Neutrophil (primary cell): Measurements from ENCODE around the gene TOPORS.
"Not testable (repeated sequence)": the region's sequence is repeated elsewhere in the genome, so short reads cannot be mapped to it uniquely, and the experiment has no call there.

Experiments used
- H3K27ac ChIP-seq: fragments of 200-600 bp; sonication (generic); 2 replicates; pipeline ENCODE4 v1.5.1; 2016; ENCODE audit warnings: mild to moderate bottlenecking, moderate library complexity
- H3K27me3 ChIP-seq: fragments of 200-600 bp; sonication (generic); 2 replicates; pipeline ENCODE4 v1.6.0; 2016; ENCODE audit warnings: mild to moderate bottlenecking
- H3K36me3 ChIP-seq: fragments of 200-600 bp; sonication (generic); 2 replicates; pipeline ENCODE4 v1.5.1; 2017
- H3K4me1 ChIP-seq, 2 experiments: fragments of 200-600 bp in 1 of 2; sonication (generic) in 1 of 2; 1 replicate in 1 of 2; 2 replicates in 1 of 2; pipeline versions ENCODE4 v1.5.1 to v1.6.1; 2013 to 2016; ENCODE audit warnings: low read depth in 1 of 2, low read length in 1 of 2, mild to moderate bottlenecking in 1 of 2, moderate library complexity in 1 of 2; ENCODE audit not compliant: control insufficient read depth in 1 of 2, insufficient read depth in 1 of 2
- H3K4me3 ChIP-seq, 2 experiments: fragments of 200-600 bp in 1 of 2; sonication (generic) in 1 of 2; 1 replicate in 1 of 2; 2 replicates in 1 of 2; pipeline ENCODE4 v1.5.1; 2013 to 2016; ENCODE audit warnings: low read depth in 1 of 2, low read length in 1 of 2, mild to moderate bottlenecking in 1 of 2, moderate library complexity in 1 of 2
- H3K9me3 ChIP-seq: fragments of 200-600 bp; sonication (generic); 2 replicates; pipeline ENCODE4 v1.5.1; 2016
- CTCF ChIP-seq: fragments of 200-600 bp; sonication (generic); IDR thresholded peaks from 2 replicates; pipeline ENCODE4 v1.5.1; 2016; ENCODE audit warnings: antibody characterized with exemption

TOPORS gene

GRCh38 chr9:32526707-32527048 is 25.7 kb downstream of the TOPORS start:
- Histone ChIP-seq H3K4me1 (peaks cover 22 to 25% of the 10 kb centered on the region in 2 experiments), H3K9me3 (no peaks in the 10 kb centered on the region), H3K36me3 (no peaks in the 10 kb centered on the region), H3K27ac (peak overlapping the region; percentile 89), H3K27me3 (no peaks in the 10 kb centered on the region), H3K4me3 (peak overlapping the region; percentile 80 to 81)
- no peak for TF ChIP-seq CTCF

DNA sequence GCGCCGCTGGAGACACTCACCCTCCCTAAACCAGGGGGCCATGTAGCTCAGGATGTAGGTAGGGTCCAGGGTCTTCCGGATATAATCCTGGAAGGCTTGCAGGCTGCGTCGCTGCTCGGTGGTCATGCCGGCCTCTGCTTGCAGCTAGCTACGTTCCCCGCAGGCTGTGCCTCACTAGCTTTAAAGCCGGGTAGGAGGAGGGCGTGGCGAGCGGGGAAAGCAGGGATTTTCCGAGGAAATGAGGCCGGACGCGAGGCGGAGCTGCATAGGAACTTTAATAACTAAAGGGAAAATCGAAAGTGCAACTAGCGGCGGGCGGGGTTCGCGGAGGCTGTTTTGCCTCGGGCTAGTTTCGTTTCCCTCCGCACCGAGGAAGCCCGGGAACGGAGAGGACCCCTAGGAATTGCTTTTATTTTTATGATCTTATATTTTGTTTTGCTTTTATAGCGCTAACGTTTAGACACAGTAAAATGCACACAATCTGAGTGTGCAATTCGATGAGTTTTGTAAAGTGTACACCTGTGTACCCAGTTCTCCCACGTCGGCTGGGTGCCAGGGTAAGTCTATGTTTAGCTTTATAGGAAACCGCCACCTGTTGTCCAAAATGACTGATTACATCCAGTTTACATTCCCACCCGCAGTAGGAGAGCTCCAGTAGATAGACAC is 26.2 kb downstream of the TOPORS start, which contains the start of gene RIGI:
TSS of gene RIGI (minus strand) at position 156 of the 666 bp plus-strand sequence. CDS start at position 126, 30 bp downstream.
- H3K4me1 ChIP-seq: peaks cover 22 to 25% of the 10 kb centered on the region in 2 experiments

GRCh38 chr9:32525709-32526030 is 26.7 kb downstream of the TOPORS start:
- H3K27ac ChIP-seq: peak overlapping the region; percentile 89
- peak overlapping the region; percentile 80 to 81 for H3K4me3 ChIP-seq
- no peak for TF ChIP-seq CTCF

More for the DNA sequence above, 26.2 kb downstream of the TOPORS start, which contains the start of gene RIGI:
- Histone ChIP-seq H3K36me3 (no peaks in the 10 kb centered on the region), H3K27ac (peak within 1 kb of the TSS; percentile 89), H3K27me3 (no peaks in the 10 kb centered on the region), H3K9me3 (no peaks in the 10 kb centered on the region), H3K4me3 (peak within 1 kb of the TSS; percentile 80 to 81)
- TF ChIP-seq CTCF: peak; percentile 9

DNA sequence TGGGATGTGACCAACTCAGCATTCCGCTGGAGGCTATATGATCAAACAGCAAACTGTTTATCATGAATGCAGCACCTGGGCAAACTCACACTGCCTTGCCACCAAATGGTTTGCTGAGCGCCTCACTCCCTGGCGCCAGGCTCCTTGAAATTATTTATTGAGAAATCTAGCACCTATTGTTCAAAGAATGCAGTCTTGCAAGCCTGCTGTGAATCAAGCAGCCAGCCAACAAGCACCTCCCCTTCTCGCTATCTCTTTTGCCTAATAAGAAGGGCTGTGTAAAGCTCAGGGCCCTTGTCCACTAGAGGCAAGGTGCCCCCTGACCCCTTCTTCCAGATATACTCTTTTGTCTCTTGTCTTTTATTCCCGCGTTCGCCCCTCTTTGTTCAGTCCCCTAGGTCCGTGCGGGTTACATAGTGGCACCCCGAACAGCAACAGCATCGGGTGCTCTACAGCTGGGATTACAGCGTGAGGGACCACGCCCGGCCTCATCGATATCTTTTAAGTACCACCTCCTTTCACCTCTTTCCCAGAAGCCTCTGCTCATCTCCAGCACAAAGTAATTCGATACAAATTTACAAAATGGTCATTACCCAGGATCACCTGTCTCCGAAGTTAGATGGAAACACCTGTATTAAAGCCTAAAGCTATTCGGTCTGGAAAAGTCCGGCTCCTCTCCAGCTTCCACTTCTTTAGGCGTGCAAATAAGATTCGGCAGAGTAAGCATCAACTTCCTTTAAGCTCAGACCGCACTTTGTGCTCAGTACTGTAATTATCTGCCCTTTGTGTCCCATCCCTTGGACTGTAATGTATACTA is 27.3 kb downstream of the TOPORS start:
- Histone ChIP-seq H3K27ac (peak overlapping the region; percentile 89), H3K4me3 (peak overlapping the region; percentile 80 to 81), H3K27me3 (no peaks in the 10 kb centered on the region), H3K4me1 (peaks cover 22 to 25% of the 10 kb centered on the region in 2 experiments), H3K36me3 (no peaks in the 10 kb centered on the region), H3K9me3 (no peaks in the 10 kb centered on the region)
- no peak for TF ChIP-seq CTCF

More at GRCh38 chr9:32525709-32526030, 26.7 kb downstream of the TOPORS start:
- H3K27me3 ChIP-seq: no peaks in the 10 kb centered on the region
- H3K9me3 ChIP-seq: no peaks in the 10 kb centered on the region
- no peaks in the 10 kb centered on the region for H3K36me3 ChIP-seq
- peaks cover 22 to 25% of the 10 kb centered on the region in 2 experiments for H3K4me1 ChIP-seq

DNA sequence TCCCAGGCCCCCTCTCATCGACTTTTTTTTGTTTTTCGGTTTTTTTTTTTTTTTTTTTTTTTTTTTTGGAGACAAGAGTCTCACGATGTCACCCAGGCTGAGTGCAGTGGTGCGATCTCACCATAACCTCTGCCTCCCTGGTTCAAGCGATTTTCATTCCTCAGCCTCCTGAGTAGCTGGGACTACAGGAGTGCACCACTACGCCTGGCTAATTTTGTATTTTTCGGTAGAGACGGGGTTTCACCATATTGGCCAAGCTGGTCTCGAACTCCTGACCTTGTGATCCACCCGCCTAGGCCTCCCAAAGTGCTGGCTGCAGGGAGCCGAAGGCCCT is 27.9 kb downstream of the TOPORS start:
- H3K27me3 ChIP-seq, H3K9me3 ChIP-seq, H3K36me3 ChIP-seq: not testable (repeated sequence)
- Histone ChIP-seq H3K4me3 (peak overlapping the region; percentile 80 to 81), H3K27ac (peak overlapping the region; percentile 89), H3K4me1 (peaks cover 22 to 25% of the 10 kb centered on the region in 2 experiments)

DNA sequence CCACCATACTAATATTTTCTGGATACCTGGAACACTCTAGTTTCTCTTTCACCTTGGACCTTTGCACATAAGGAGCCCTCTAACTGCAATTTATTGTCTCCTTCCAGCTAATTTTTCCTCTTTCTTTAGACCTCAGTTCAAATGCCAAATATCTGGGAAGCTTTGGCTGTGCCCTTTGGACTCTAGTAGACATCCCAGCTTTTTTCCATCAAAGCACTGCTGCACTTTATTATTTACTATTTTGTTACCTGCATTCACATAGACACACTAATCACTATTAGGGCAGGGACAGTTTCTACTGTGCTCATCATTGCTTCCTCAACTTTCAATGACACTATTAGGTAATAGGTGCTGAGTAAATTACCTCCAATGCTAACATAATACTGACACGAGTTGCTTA is 28.5 kb downstream of the TOPORS start:
- H3K27ac ChIP-seq: no peak overlapping the region
- H3K9me3 ChIP-seq: no peaks in the 10 kb centered on the region
- TF ChIP-seq CTCF: no peak

More for the DNA sequence above, 28.5 kb downstream of the TOPORS start:
- Histone ChIP-seq H3K4me3 (no peak overlapping the region), H3K4me1 (peaks cover 22 to 25% of the 10 kb centered on the region in 2 experiments), H3K36me3 (no peaks in the 10 kb centered on the region), H3K27me3 (no peaks in the 10 kb centered on the region)
